Cerebellar cortex (tissue), 1 donor: Measurements from ENCODE around the gene S100A14.
"Not testable (repeated sequence)": the region's sequence is repeated elsewhere in the genome, so short reads cannot be mapped to it uniquely, and the experiment has no call there.

Source experiments
- DNase-seq: peaks from one replicate; pipeline ENCODE4 v3.0.0-alpha.2; 2015; ENCODE audit warnings: low spot score

S100A14 gene

GRCh38 chr1:153614906-153615305 is 1.2 kb downstream of the S100A14 start:
- DNase-seq: no peak

- DNase-seq: no peak
These were observed 1.8 kb downstream of the S100A14 start for GRCh38 chr1:153614189-153614900.

- DNase-seq: no peak
These were observed 2.7 kb downstream of the S100A14 start for GRCh38 chr1:153613406-153613805.

GRCh38 chr1:153612755-153613331 is 3.3 kb downstream of the S100A14 start, which contains the start of gene S100A16:
Gene S100A16 (minus strand): TSS chr1:153613137. CDS start chr1:153608151, 4,986 bp downstream.
- peak; percentile 44 for DNase-seq

GRCh38 chr1:153612111-153612754 is 3.9 kb downstream of the S100A14 start:
- DNase-seq: no peak

- DNase-seq: no peak
These were observed 4.8 kb downstream of the S100A14 start for GRCh38 chr1:153611356-153611755.

- DNase-seq: no peak
These were observed 5.3 kb downstream of the S100A14 start for GRCh38 chr1:153610811-153611301.

- DNase-seq: no peak
These were observed 5.8 kb downstream of the S100A14 start for GRCh38 chr1:153610334-153610733.

GRCh38 chr1:153609585-153609907 is 6.6 kb downstream of the S100A14 start:
- DNase-seq: no peak

GRCh38 chr1:153608742-153609584 is 7.2 kb downstream of the S100A14 start:
- DNase-seq: no peak

GRCh38 chr1:153608089-153608682 is 7.9 kb downstream of the S100A14 start:
- no peak for DNase-seq

GRCh38 chr1:153607381-153607780 is 8.7 kb downstream of the S100A14 start:
- no peak for DNase-seq

- DNase-seq: no peak
These were observed 9.9 kb downstream of the S100A14 start for GRCh38 chr1:153606194-153606593.

- no peak for DNase-seq
These were observed 13.4 kb downstream of the S100A14 start for GRCh38 chr1:153602749-153603148.

- no peak for DNase-seq
These were observed 16.3 kb downstream of the S100A14 start for GRCh38 chr1:153599847-153600246.

GRCh38 chr1:153598309-153599172 is 17.6 kb downstream of the S100A14 start:
- no peak for DNase-seq

GRCh38 chr1:153597206-153597605 is 18.9 kb downstream of the S100A14 start:
- DNase-seq: no peak

GRCh38 chr1:153592748-153593147 is 23.4 kb downstream of the S100A14 start:
- no peak for DNase-seq

GRCh38 chr1:153588482-153588881 is 27.6 kb downstream of the S100A14 start:
- DNase-seq: no peak

GRCh38 chr1:153588033-153588432 is 28.1 kb downstream of the S100A14 start:
- not testable (repeated sequence) for DNase-seq

GRCh38 chr1:153587314-153587713 is 28.8 kb downstream of the S100A14 start:
- DNase-seq: no peak
